Lower lobe of right lung (tissue), 2 donors: ENCODE measurements around the gene KRIT1. TPM values are rescaled to one million over a fixed set of nuclear protein-coding genes. Genes with fewer than 3 reads are reported as not detected.

Experiments used
- ATAC-seq, 2 donors: fragments of 200-7000 bp; cut with Tn5 transposase; one replicate each; pipeline ENCODE4 v1.9.1; 2020 to 2022; ENCODE audit warnings: mild to moderate bottlenecking in 2 of 2, moderate library complexity in 2 of 2
- DNase-seq: peaks from one replicate; pipeline ENCODE4 v3.0.0-alpha.2; 2020
- H3K27ac ChIP-seq: fragments of 200-600 bp; one replicate; pipeline ENCODE4 v1.8.0; 2022
- H3K27me3 ChIP-seq: fragments of 200-600 bp; one replicate; pipeline ENCODE4 v1.8.0; 2022; ENCODE audit warnings: low read depth
- H3K36me3 ChIP-seq: fragments of 200-600 bp; one replicate; pipeline ENCODE4 v1.8.0; 2022; ENCODE audit warnings: mild to moderate bottlenecking
- H3K4me1 ChIP-seq: fragments of 200-600 bp; one replicate; pipeline ENCODE4 v1.8.0; 2022
- H3K4me3 ChIP-seq: fragments of 200-600 bp; one replicate; pipeline ENCODE4 v1.8.0; 2022; ENCODE audit warnings: mild to moderate bottlenecking
- H3K9me3 ChIP-seq: fragments of 200-600 bp; one replicate; pipeline ENCODE4 v1.8.0; 2022
- CTCF ChIP-seq: fragments of 200-600 bp; IDR thresholded peaks from one replicate; pipeline ENCODE4 v1.8.0; 2022; ENCODE audit warnings: antibody characterized with exemption, mild to moderate bottlenecking
- intact Hi-C: fragments of 100-400 bp; cut with DNase I; formaldehyde crosslinking; loops from one replicate; pipeline ENCODE4 v1.11.0; 2022
- microRNA-seq: library from miRNA; unstranded; fragments of <30 nt; microRNA quantifications from one replicate; pipeline ENCODE4 v1.2.0, GENCODE V29; 2020; ENCODE audit warnings: borderline number of aligned reads
- total RNA-seq: library from RNA; stranded (reverse); fragmentation: NEBNext Ultra II Directional; extraction: Animal tissue kit (Norgen Biotek cat#: 25700); gene quantifications from one replicate; pipeline ENCODE4 v1.2.1, GENCODE V29; 2021
- donor health status: DM: no; HTN: yes; CAD: no; lungs with severe emphysema.

KRIT1 gene
- total RNA-seq, 1 donor from 2014 or later, result 49.0 TPM

- H3K4me1 ChIP-seq, result no peaks in the 10 kb centered on the region
- intact Hi-C loops, result no loop called here
- TF ChIP-seq CTCF, result no peak
- DNase-seq, result no peak
- H3K9me3 ChIP-seq, result no peaks in the 10 kb centered on the region
- ATAC-seq, result no peak
- H3K36me3 ChIP-seq, result no peaks in the 10 kb centered on the region
- no peak overlapping the region for H3K27ac ChIP-seq
- H3K4me3 ChIP-seq, result no peak overlapping the region
- no peaks in the 10 kb centered on the region for H3K27me3 ChIP-seq
These were observed 86.8 kb downstream of the KRIT1 start for GRCh38 chr7:92158660-92159575.

- DNase-seq (no peak), ATAC-seq (no peak)
- no peak for TF ChIP-seq CTCF
- no peaks in the 10 kb centered on the region for H3K27me3 ChIP-seq
- no peaks in the 10 kb centered on the region for H3K36me3 ChIP-seq
- no peak overlapping the region for H3K27ac ChIP-seq
- H3K4me1 ChIP-seq, result no peaks in the 10 kb centered on the region
- intact Hi-C loops, result no loop called here
- no peaks in the 10 kb centered on the region for H3K9me3 ChIP-seq
- no peak overlapping the region for H3K4me3 ChIP-seq
These were observed 88.7 kb downstream of the KRIT1 start for GRCh38 chr7:92156990-92157389.

GRCh38 chr7:92155108-92155739 is 90.5 kb downstream of the KRIT1 start:
- Histone ChIP-seq H3K27me3 (no peaks in the 10 kb centered on the region), H3K27ac (no peak overlapping the region), H3K9me3 (no peaks in the 10 kb centered on the region), H3K4me3 (no peak overlapping the region), H3K36me3 (no peaks in the 10 kb centered on the region), H3K4me1 (no peaks in the 10 kb centered on the region)
- DNase-seq (no peak), ATAC-seq (no peak)
- TF ChIP-seq CTCF, result no peak
- intact Hi-C loops, result no loop called here

GRCh38 chr7:92150450-92151017 is 95.2 kb downstream of the KRIT1 start:
- Histone ChIP-seq H3K27ac (no peak overlapping the region), H3K36me3 (no peaks in the 10 kb centered on the region), H3K27me3 (no peaks in the 10 kb centered on the region), H3K4me1 (no peaks in the 10 kb centered on the region), H3K4me3 (no peak overlapping the region), H3K9me3 (no peaks in the 10 kb centered on the region)
- TF ChIP-seq CTCF, result no peak
- DNase-seq (no peak), ATAC-seq (no peak)
- intact Hi-C loops, result no loop called here

- ATAC-seq, result no peak
These were observed 95.9 kb downstream of the KRIT1 start for GRCh38 chr7:92149736-92150239.

More at GRCh38 chr7:92149736-92150239, 95.9 kb downstream of the KRIT1 start:
- Histone ChIP-seq H3K4me1 (no peaks in the 10 kb centered on the region), H3K27me3 (no peaks in the 10 kb centered on the region), H3K36me3 (no peaks in the 10 kb centered on the region), H3K27ac (no peak overlapping the region), H3K4me3 (no peak overlapping the region), H3K9me3 (no peaks in the 10 kb centered on the region)
- intact Hi-C loops, result no loop called here
- no peak for DNase-seq
- TF ChIP-seq CTCF, result no peak

Small RNA genes lying within 50 kb of the gene (microRNA-seq; reads per million reads assigned to microRNA genes)
- gene MIR1285-1, result not detected

Other genes with a start within 250 kb of the KRIT1 start
- 129 TPM for gene CYP51A1, start 111.4 kb downstream of the KRIT1 start, total RNA-seq
- gene LRRD1, start 66.8 kb downstream of the KRIT1 start, total RNA-seq, result not detected
- 48.0 TPM for gene ANKIB1, start 60 bp upstream of the KRIT1 start, total RNA-seq
- gene GATAD1, start 201.6 kb upstream of the KRIT1 start, total RNA-seq, result 39.9 TPM
- not detected for gene ERVW-1, start 232.0 kb upstream of the KRIT1 start, total RNA-seq